ENCODE measurements around the gene ACKR3. TPM values are rescaled to one million over a fixed set of nuclear protein-coding genes. Genes with fewer than 3 reads are reported as not detected.

Gene ACKR3
- total and polyA plus RNA-seq, 7 donors: 1.6 to 39.1 (median 17.0) TPM

- Histone ChIP-seq H3K4me3 (no peak overlapping the region), H3K27me3 (no peaks in the 10 kb centered on the region), H3K9me3 (no peaks in the 10 kb centered on the region), H3K4me1 (no peaks in the 10 kb centered on the region), H3K27ac (no peak overlapping the region), H3K36me3 (no peaks in the 10 kb centered on the region)
- no peak for DNase-seq
- 87 to 88% methylated on average over 15 of the region's 15 CpGs for WGBS, 2 donors
- intact Hi-C loops (cut with DNase I): no loop called here
- no peak for TF ChIP-seq POLR2AphosphoS5 (IDR thresholded peaks at IDR 0.05)
- TF ChIP-seq EP300 (IDR thresholded peaks at IDR 0.05): no peak
- TF ChIP-seq CTCF (IDR thresholded peaks at IDR 0.05): no peak
- TF ChIP-seq POLR2A (IDR thresholded peaks at IDR 0.05): no peak
Measured at GRCh38 chr2:236588932-236589592, 19.4 kb downstream of the ACKR3 start.

- intact Hi-C loops (cut with DNase I): no loop called here
- Histone ChIP-seq H3K36me3 (no peaks in the 10 kb centered on the region), H3K9me3 (no peaks in the 10 kb centered on the region), H3K27me3 (no peaks in the 10 kb centered on the region), H3K4me3 (no peak overlapping the region), H3K27ac (no peak overlapping the region), H3K4me1 (no peaks in the 10 kb centered on the region)
- DNase-seq: no peak
- 89 to 93% methylated on average over 8 of the region's 8 CpGs for WGBS, 2 donors
- TF ChIP-seq POLR2AphosphoS5 (IDR thresholded peaks at IDR 0.05): no peak
- no peak for TF ChIP-seq CTCF (IDR thresholded peaks at IDR 0.05)
- no peak for TF ChIP-seq EP300 (IDR thresholded peaks at IDR 0.05)
- TF ChIP-seq POLR2A (IDR thresholded peaks at IDR 0.05): no peak
Measured at GRCh38 chr2:236590846-236591245, 21.2 kb downstream of the ACKR3 start.

GRCh38 chr2:236592821-236593220 lies 23.2 kb downstream of the ACKR3 start:
- intact Hi-C loops (cut with DNase I): no loop called here
- Histone ChIP-seq H3K27me3 (no peaks in the 10 kb centered on the region), H3K36me3 (no peaks in the 10 kb centered on the region), H3K4me1 (no peaks in the 10 kb centered on the region), H3K4me3 (no peak overlapping the region), H3K9me3 (no peaks in the 10 kb centered on the region), H3K27ac (no peak overlapping the region)
- no peak for DNase-seq
- WGBS, 2 donors: 52 to 72% methylated on average over 14 of the region's 14 CpGs
- no peak for TF ChIP-seq CTCF (IDR thresholded peaks at IDR 0.05)

- no peak for TF ChIP-seq POLR2A (IDR thresholded peaks at IDR 0.05)
- no peak for TF ChIP-seq POLR2AphosphoS5 (IDR thresholded peaks at IDR 0.05)
- TF ChIP-seq EP300 (IDR thresholded peaks at IDR 0.05): no peak
- no peak for TF ChIP-seq CTCF (IDR thresholded peaks at IDR 0.05)
- H3K9me3 ChIP-seq: no peaks in the 10 kb centered on the region
- no peaks in the 10 kb centered on the region for H3K36me3 ChIP-seq
- 69 to 96% methylated on average over 2 of the region's 2 CpGs for WGBS, 2 donors
- no peaks in the 10 kb centered on the region for H3K27me3 ChIP-seq
- no peaks in the 10 kb centered on the region for H3K4me1 ChIP-seq
- no peak overlapping the region for H3K4me3 ChIP-seq
- intact Hi-C loops (cut with DNase I): no loop called here
- no peak overlapping the region for H3K27ac ChIP-seq
- DNase-seq: no peak
Measured at GRCh38 chr2:236593531-236593930, 23.9 kb downstream of the ACKR3 start.

GRCh38 chr2:236593956-236594355 lies 24.3 kb downstream of the ACKR3 start:
- no peak for DNase-seq
- Histone ChIP-seq H3K4me1 (no peaks in the 10 kb centered on the region), H3K9me3 (no peaks in the 10 kb centered on the region), H3K4me3 (no peak overlapping the region), H3K27ac (no peak overlapping the region), H3K36me3 (no peaks in the 10 kb centered on the region), H3K27me3 (no peaks in the 10 kb centered on the region)
- TF ChIP-seq EP300 (IDR thresholded peaks at IDR 0.05) (no peak), POLR2AphosphoS5 (IDR thresholded peaks at IDR 0.05) (no peak), POLR2A (IDR thresholded peaks at IDR 0.05) (no peak), CTCF (IDR thresholded peaks at IDR 0.05) (no peak)
- intact Hi-C loops (cut with DNase I): no loop called here
